HepG2 (cell line): Measurements from ENCODE around the gene S100A13. TPM values are rescaled to one million over a fixed set of nuclear protein-coding genes. Genes with fewer than 3 reads are reported as not detected.

Experiments used
- DPF2 ChIP-seq: sonication (generic); formaldehyde crosslinking; IDR thresholded peaks from 2 replicates; pipeline ENCODE4 v1.4.0; 2020; ENCODE audit warnings: mild to moderate bottlenecking, low read depth, missing genetic modification reagents, borderline replicate concordance
- GATA4 ChIP-seq: sonication (generic); IDR thresholded peaks from 2 replicates; pipeline ENCODE4 v1.6.1; 2016; ENCODE audit warnings: antibody characterized with exemption, low read depth, borderline replicate concordance
- GFI1 ChIP-seq: sonication (generic); formaldehyde crosslinking; IDR thresholded peaks from 2 replicates; pipeline ENCODE4 v1.5.0; 2020; ENCODE audit warnings: missing genetic modification reagents, mild to moderate bottlenecking, borderline replicate concordance
- GTF3A ChIP-seq: sonication (generic); formaldehyde crosslinking; conservative IDR thresholded peaks from 2 replicates; pipeline ENCODE4 v1.4.0; 2020; ENCODE audit warnings: mild to moderate bottlenecking, missing genetic modification reagents
- HNF1A ChIP-seq, 2 experiments: sonication (generic) in 1 of 2; formaldehyde crosslinking in 1 of 2; IDR thresholded peaks; 2 replicates each; pipeline versions ENCODE4 v1.4.0 to v1.6.1; 2016 to 2020; ENCODE audit warnings: borderline replicate concordance in 1 of 2, low read depth in 1 of 2, mild to moderate bottlenecking in 1 of 2, missing genetic modification reagents in 1 of 2
- KDM6A ChIP-seq: IDR thresholded peaks from 2 replicates; pipeline ENCODE4 v1.6.1; 2016; ENCODE audit warnings: low read depth
- MTA1 ChIP-seq: sonication (generic); formaldehyde crosslinking; IDR thresholded peaks from 2 replicates; pipeline ENCODE4 v1.4.0; 2020; ENCODE audit warnings: missing genetic modification reagents, mild to moderate bottlenecking, borderline replicate concordance
- NAIF1 ChIP-seq: sonication (generic); formaldehyde crosslinking; IDR thresholded peaks from 2 replicates; pipeline ENCODE4 v1.5.0; 2020; ENCODE audit warnings: mild to moderate bottlenecking, missing genetic modification reagents, borderline replicate concordance
- RBM39 ChIP-seq: fragments of 200-400 bp; formaldehyde crosslinking; IDR thresholded peaks from one replicate; pipeline ENCODE4 v1.6.1; 2018; ENCODE audit warnings: antibody characterized with exemption, mild to moderate bottlenecking, low read depth, low read length; ENCODE audit not compliant: poor library complexity, severe bottlenecking
- ZBTB7B ChIP-seq: sonication (generic); formaldehyde crosslinking; IDR thresholded peaks from 2 replicates; pipeline ENCODE4 v1.4.0; 2020; ENCODE audit warnings: missing genetic modification reagents
- ZNF350 ChIP-seq: sonication (generic); formaldehyde crosslinking; IDR thresholded peaks from 2 replicates; pipeline ENCODE4 v1.4.0; 2020; ENCODE audit warnings: mild to moderate bottlenecking, low read depth, missing genetic modification reagents, borderline replicate concordance
- ZNF543 ChIP-seq: sonication (generic); formaldehyde crosslinking; IDR thresholded peaks from 2 replicates; pipeline ENCODE4 v1.4.0; 2020; ENCODE audit warnings: mild to moderate bottlenecking, missing genetic modification reagents
- polyA plus RNA-seq, 8 experiments: library from polyadenylated mRNA; depleted of rRNA in 3 of 8; stranded (reverse) in 7 of 8; unstranded in 1 of 8; fragments of >200 nt; fragmentation: Illumina TruSeq in 4 of 8; extraction: Trizol in 4 of 8; gene quantifications; 2 replicates each; pipeline versions ENCODE4 v1.2.1 to v1.2.3, GENCODE V29; 2011 to 2016; ENCODE audit warnings: low read depth in 4 of 8, missing spikeins in 1 of 8, mixed read lengths in 1 of 8; ENCODE audit not compliant: insufficient read depth in 1 of 8
- total RNA-seq, 5 experiments: library from RNA; depleted of rRNA; stranded (reverse); fragments of >200 nt; fragmentation: Illumina TruSeq; extraction: Trizol; gene quantifications; 2 replicates each; pipeline ENCODE4 v1.2.3, GENCODE V29; 2016; ENCODE audit warnings: low read depth in 1 of 5
- TF ChIP-seq, protein P1 (sequence below): sonication (generic); formaldehyde crosslinking; IDR thresholded peaks from 2 replicates; pipeline ENCODE4 v1.5.0; 2020; ENCODE audit warnings: mild to moderate bottlenecking, missing genetic modification reagents, borderline replicate concordance

S100A13 gene
- total and polyA plus RNA-seq, 2 of the 13 experiments (the other 11 are each of a cell fraction or from before 2014, with no cell fraction given): 89.5 to 172 TPM

DNA sequence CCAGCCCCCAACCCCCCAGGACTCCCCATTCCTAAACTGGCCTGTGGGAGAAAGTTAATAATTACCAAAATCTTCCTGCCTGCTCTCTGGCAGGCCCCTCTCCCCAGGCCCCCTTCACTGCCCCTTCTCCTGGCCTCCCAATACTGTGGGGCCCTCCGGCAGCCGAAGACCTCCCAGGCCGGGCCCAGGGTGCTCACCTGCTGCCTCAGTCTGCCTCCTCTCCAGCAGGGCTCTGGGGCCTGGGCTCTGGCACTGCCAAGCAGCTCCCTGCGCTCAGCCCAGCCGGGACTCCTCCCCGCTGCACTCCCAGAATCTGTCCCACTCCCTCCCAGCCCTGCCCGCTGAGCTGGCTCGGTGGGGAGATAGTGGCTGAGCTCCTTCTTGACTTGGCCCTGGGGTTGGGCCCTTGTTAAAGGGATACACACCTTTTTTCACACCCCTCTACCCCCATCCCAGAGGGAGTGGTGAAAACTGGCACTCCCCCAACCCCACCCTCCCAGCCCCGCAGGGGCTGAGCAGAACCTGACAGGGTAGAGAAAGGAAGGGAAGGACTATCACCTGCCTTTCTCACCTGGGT, 14.5 kb downstream of the S100A13 start, which contains the start of gene S100A16 (continued):
- TF ChIP-seq, protein P1, sequence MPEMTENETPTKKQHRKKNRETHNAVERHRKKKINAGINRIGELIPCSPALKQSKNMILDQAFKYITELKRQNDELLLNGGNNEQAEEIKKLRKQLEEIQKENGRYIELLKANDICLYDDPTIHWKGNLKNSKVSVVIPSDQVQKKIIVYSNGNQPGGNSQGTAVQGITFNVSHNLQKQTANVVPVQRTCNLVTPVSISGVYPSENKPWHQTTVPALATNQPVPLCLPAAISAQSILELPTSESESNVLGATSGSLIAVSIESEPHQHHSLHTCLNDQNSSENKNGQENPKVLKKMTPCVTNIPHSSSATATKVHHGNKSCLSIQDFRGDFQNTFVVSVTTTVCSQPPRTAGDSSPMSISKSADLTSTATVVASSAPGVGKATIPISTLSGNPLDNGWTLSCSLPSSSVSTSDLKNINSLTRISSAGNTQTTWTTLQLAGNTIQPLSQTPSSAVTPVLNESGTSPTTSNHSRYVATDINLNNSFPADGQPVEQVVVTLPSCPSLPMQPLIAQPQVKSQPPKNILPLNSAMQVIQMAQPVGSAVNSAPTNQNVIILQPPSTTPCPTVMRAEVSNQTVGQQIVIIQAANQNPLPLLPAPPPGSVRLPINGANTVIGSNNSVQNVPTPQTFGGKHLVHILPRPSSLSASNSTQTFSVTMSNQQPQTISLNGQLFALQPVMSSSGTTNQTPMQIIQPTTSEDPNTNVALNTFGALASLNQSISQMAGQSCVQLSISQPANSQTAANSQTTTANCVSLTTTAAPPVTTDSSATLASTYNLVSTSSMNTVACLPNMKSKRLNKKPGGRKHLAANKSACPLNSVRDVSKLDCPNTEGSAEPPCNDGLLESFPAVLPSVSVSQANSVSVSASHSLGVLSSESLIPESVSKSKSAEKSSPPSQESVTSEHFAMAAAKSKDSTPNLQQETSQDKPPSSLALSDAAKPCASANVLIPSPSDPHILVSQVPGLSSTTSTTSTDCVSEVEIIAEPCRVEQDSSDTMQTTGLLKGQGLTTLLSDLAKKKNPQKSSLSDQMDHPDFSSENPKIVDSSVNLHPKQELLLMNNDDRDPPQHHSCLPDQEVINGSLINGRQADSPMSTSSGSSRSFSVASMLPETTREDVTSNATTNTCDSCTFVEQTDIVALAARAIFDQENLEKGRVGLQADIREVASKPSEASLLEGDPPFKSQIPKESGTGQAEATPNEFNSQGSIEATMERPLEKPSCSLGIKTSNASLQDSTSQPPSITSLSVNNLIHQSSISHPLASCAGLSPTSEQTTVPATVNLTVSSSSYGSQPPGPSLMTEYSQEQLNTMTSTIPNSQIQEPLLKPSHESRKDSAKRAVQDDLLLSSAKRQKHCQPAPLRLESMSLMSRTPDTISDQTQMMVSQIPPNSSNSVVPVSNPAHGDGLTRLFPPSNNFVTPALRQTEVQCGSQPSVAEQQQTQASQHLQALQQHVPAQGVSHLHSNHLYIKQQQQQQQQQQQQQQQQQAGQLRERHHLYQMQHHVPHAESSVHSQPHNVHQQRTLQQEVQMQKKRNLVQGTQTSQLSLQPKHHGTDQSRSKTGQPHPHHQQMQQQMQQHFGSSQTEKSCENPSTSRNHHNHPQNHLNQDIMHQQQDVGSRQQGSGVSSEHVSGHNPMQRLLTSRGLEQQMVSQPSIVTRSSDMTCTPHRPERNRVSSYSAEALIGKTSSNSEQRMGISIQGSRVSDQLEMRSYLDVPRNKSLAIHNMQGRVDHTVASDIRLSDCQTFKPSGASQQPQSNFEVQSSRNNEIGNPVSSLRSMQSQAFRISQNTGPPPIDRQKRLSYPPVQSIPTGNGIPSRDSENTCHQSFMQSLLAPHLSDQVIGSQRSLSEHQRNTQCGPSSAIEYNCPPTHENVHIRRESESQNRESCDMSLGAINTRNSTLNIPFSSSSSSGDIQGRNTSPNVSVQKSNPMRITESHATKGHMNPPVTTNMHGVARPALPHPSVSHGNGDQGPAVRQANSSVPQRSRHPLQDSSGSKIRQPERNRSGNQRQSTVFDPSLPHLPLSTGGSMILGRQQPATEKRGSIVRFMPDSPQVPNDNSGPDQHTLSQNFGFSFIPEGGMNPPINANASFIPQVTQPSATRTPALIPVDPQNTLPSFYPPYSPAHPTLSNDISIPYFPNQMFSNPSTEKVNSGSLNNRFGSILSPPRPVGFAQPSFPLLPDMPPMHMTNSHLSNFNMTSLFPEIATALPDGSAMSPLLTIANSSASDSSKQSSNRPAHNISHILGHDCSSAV (CRISPR knock-in tag): no peak
- TF ChIP-seq NAIF1 (CRISPR knock-in tag): no peak
- no peak; the same call in 1 of the 2 replicates for TF ChIP-seq DPF2 (CRISPR knock-in tag)
- peak; percentile 65; the same call in 1 of the 2 replicates for TF ChIP-seq GTF3A (CRISPR knock-in tag)
- peak; percentile 87 for TF ChIP-seq ZBTB7B (CRISPR knock-in tag)
- peak; percentile 75 for TF ChIP-seq RBM39
- 0 out of 2 replicates have a peak, but pooled peaks have one; percentile 21 for TF ChIP-seq KDM6A (CRISPR knock-in tag)
- peak; percentile 44; the same call in 1 of the 2 replicates for TF ChIP-seq ZNF350 (CRISPR knock-in tag)
- TF ChIP-seq MTA1 (CRISPR knock-in tag): peak; percentile 51; the same call in 1 of the 2 replicates
- no peak for TF ChIP-seq GFI1 (CRISPR knock-in tag)
- peak; percentile 20; the same call in 1 of the 2 replicates for TF ChIP-seq GATA4
- peak; percentile 94 for TF ChIP-seq HNF1A (IDR thresholded peaks at IDR 0.05; ENCODE audit: low read depth)
- peak; percentile 96 for TF ChIP-seq HNF1A (CRISPR knock-in tag; IDR thresholded peaks at IDR 0.05; ENCODE audit: borderline replicate concordance)
- peak; percentile 89 for TF ChIP-seq ZNF543 (CRISPR knock-in tag)
